Osteoblast (primary cell): ENCODE measurements around the gene STX1A. TPM values are rescaled to one million over a fixed set of nuclear protein-coding genes. Genes with fewer than 3 reads are reported as not detected.

Experiments used
- DNase-seq: peaks from one replicate; pipeline ENCODE4 v3.0.0; 2011; ENCODE audit warnings: low spot score, mixed read lengths; ENCODE audit not compliant: insufficient read length; ENCODE audit errors: missing footprints
- H2AFZ ChIP-seq: 2 replicates; pipeline ENCODE4 v1.6.0; 2011; ENCODE audit warnings: mild to moderate bottlenecking, low read length
- H3K27ac ChIP-seq: 2 replicates; pipeline ENCODE4 v1.5.1; 2011; ENCODE audit warnings: mild to moderate bottlenecking, low read depth, low read length, moderate library complexity
- H3K27me3 ChIP-seq: 2 replicates; pipeline ENCODE4 v1.6.0; 2012; ENCODE audit warnings: mild to moderate bottlenecking, control low read depth, inconsistent platforms, low read length, moderate library complexity; ENCODE audit not compliant: insufficient read depth
- H3K36me3 ChIP-seq: 2 replicates; pipeline ENCODE4 v1.5.1; 2011; ENCODE audit warnings: mild to moderate bottlenecking, low read length, control low read depth, moderate library complexity; ENCODE audit not compliant: insufficient read depth
- H3K4me1 ChIP-seq: 2 replicates; pipeline ENCODE4 v1.5.1; 2011; ENCODE audit warnings: mild to moderate bottlenecking, low read length, control low read depth, moderate library complexity; ENCODE audit not compliant: insufficient read depth
- H3K4me2 ChIP-seq: 2 replicates; pipeline ENCODE4 v1.6.0; 2011; ENCODE audit warnings: mild to moderate bottlenecking, low read length; ENCODE audit not compliant: insufficient read depth
- H3K4me3 ChIP-seq: fragments of 200-600 bp; sonication (generic); 3 replicates; pipeline ENCODE4 v1.5.1; 2012; ENCODE audit warnings: mild to moderate bottlenecking, low read length, inconsistent platforms; ENCODE audit not compliant: insufficient read depth
- H3K79me2 ChIP-seq: 2 replicates; pipeline ENCODE4 v1.6.0; 2012; ENCODE audit warnings: mild to moderate bottlenecking, low read length, control low read depth, inconsistent platforms; ENCODE audit not compliant: insufficient read depth
- H3K9me3 ChIP-seq: 2 replicates; pipeline ENCODE4 v1.5.1; 2011; ENCODE audit warnings: low read depth, low read length, control low read depth
- H4K20me1 ChIP-seq: 2 replicates; pipeline ENCODE4 v1.6.0; 2012; ENCODE audit warnings: mild to moderate bottlenecking, low read length, control low read depth; ENCODE audit not compliant: insufficient read depth
- CTCF ChIP-seq: IDR thresholded peaks from 2 replicates; pipeline ENCODE4 v1.5.1; 2011; ENCODE audit warnings: mild to moderate bottlenecking, low read depth, low read length, moderate library complexity; ENCODE audit errors: extremely low read depth
- total RNA-seq: library from RNA; depleted of rRNA; stranded (reverse); fragments of >200 nt; gene quantifications from 2 replicates; pipeline ENCODE4 v1.2.3, GENCODE V29; 2012

STX1A gene
- total RNA-seq, 1 donor, result 17.4 TPM

GRCh38 chr7:73703757-73704639, 15.5 kb downstream of the STX1A start:
- DNase-seq, result peak; percentile 92
- H3K36me3 ChIP-seq, result peaks cover 66% of the 10 kb centered on the region

GRCh38 chr7:73703225-73703624, 16.2 kb downstream of the STX1A start:
- Histone ChIP-seq H3K27me3 (no peaks in the 10 kb centered on the region), H3K27ac (no peak overlapping the region), H3K79me2 (peaks cover 33% of the 10 kb centered on the region), H3K36me3 (peaks cover 66% of the 10 kb centered on the region), H3K9me3 (no peaks in the 10 kb centered on the region), H2AFZ (no peak overlapping the region), H3K4me2 (no peak overlapping the region), H3K4me1 (peaks cover 31% of the 10 kb centered on the region), H4K20me1 (peaks cover 47% of the 10 kb centered on the region), H3K4me3 (no peak overlapping the region)
- TF ChIP-seq CTCF, result no peak
- DNase-seq, result peak; percentile 46

More at GRCh38 chr7:73703757-73704639, 15.5 kb downstream of the STX1A start:
- H3K4me1 ChIP-seq, result peaks cover 31% of the 10 kb centered on the region
- H3K27me3 ChIP-seq, result no peaks in the 10 kb centered on the region
- no peak overlapping the region for H3K4me2 ChIP-seq
- H3K79me2 ChIP-seq, result peaks cover 41% of the 10 kb centered on the region
- no peak for TF ChIP-seq CTCF
- peak overlapping the region; percentile 5 for H3K27ac ChIP-seq
- H4K20me1 ChIP-seq, result peaks cover 55% of the 10 kb centered on the region
- no peak overlapping the region for H2AFZ ChIP-seq
- H3K9me3 ChIP-seq, result no peaks in the 10 kb centered on the region
- H3K4me3 ChIP-seq, result no peak overlapping the region

GRCh38 chr7:73702665-73703064, 16.8 kb downstream of the STX1A start:
- no peak overlapping the region for H3K4me2 ChIP-seq
- peaks cover 32% of the 10 kb centered on the region for H3K79me2 ChIP-seq
- no peak overlapping the region for H3K27ac ChIP-seq
- peaks cover 69% of the 10 kb centered on the region for H3K36me3 ChIP-seq
- no peak overlapping the region for H3K4me3 ChIP-seq
- no peak for TF ChIP-seq CTCF
- no peaks in the 10 kb centered on the region for H3K27me3 ChIP-seq
- peaks cover 31% of the 10 kb centered on the region for H3K4me1 ChIP-seq
- H3K9me3 ChIP-seq, result no peaks in the 10 kb centered on the region
- peaks cover 46% of the 10 kb centered on the region for H4K20me1 ChIP-seq
- DNase-seq, result peak; percentile 67
- no peak overlapping the region for H2AFZ ChIP-seq

DNA sequence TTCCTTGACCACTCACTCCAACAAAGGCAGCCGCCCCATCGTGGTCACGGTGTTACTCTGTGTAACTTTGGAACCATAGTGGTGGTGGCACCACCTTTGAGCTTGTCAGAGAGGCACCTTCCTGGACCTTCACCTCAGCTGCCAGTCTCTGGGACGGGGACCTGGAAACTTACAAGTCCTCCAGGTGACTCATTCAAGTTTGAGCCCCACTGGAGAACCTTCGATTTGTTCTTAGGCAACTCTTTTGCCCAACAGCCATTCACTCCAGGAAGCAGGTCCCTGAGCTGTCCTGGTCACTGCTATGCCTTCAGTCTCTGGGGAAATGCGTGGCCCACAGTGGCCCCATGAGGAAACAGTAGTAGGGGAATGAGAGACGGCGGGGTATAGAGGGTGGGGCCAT, 17.2 kb downstream of the STX1A start:
- no peak for TF ChIP-seq CTCF

More for the DNA sequence above, 17.2 kb downstream of the STX1A start:
- H3K4me1 ChIP-seq, result peaks cover 29% of the 10 kb centered on the region
- H3K4me2 ChIP-seq, result no peak overlapping the region
- peaks cover 46% of the 10 kb centered on the region for H4K20me1 ChIP-seq
- H3K4me3 ChIP-seq, result no peak overlapping the region
- H3K36me3 ChIP-seq, result peaks cover 70% of the 10 kb centered on the region
- H3K9me3 ChIP-seq, result no peaks in the 10 kb centered on the region
- H3K27me3 ChIP-seq, result no peaks in the 10 kb centered on the region
- no peak overlapping the region for H3K27ac ChIP-seq
- no peak overlapping the region for H2AFZ ChIP-seq
- peaks cover 28% of the 10 kb centered on the region for H3K79me2 ChIP-seq
- DNase-seq, result no peak
